ENCODE measurements around the gene NUP205. TPM values are rescaled to one million over a fixed set of nuclear protein-coding genes. Genes with fewer than 3 reads are reported as not detected.
A peak's percentile ranks its signal among the peaks of the same experiment; 100 is the strongest.

Gene NUP205
- total RNA-seq, 5 donors from 2014 or later (not counting 1 experiment from before 2014, with no cell fraction given): 52.4 to 63.0 (median 57.8) TPM

- no peaks in the 10 kb centered on the region for H3K27me3 Mint-ChIP-seq
- no CpG with 5 or more reads among the region's 1 CpG for WGBS (ENCODE audit: insufficient coverage)
- ATAC-seq (replicated peaks in 1 of 4) (no peak), DNase-seq (no peak)
- no peak overlapping the region for H3K4me3 Mint-ChIP-seq
- Histone ChIP-seq H3K36me3 (ENCODE audit: control insufficient read depth in 2 of 2, extremely low read depth in 1 of 2, insufficient read depth in 1 of 2, low read length in 1 of 2) (peaks cover 0 to 21% of the 10 kb centered on the region in 2 donors), H3K27me3 (replicated peaks in 1 of 2; ENCODE audit: control insufficient read depth in 2 of 2, extremely low read depth in 1 of 2, insufficient read depth in 2 of 2, low read length in 1 of 2) (no peaks in the 10 kb centered on the region), H3K4me3 (ENCODE audit: control insufficient read depth in 1 of 2, extremely low read depth in 1 of 2, low read length in 1 of 2) (no peak overlapping the region), H3K4me1 (ENCODE audit: control insufficient read depth in 1 of 2, extremely low read depth in 1 of 2, insufficient read depth in 2 of 2, low read length in 2 of 2) (no peaks in the 10 kb centered on the region), H3K9me3 (no peaks in the 10 kb centered on the region), H3K27ac (ENCODE audit: low read length) (no peak overlapping the region)
- H3K4me1 Mint-ChIP-seq: peaks cover 31 to 57% (median 54%) of the 10 kb centered on the region in 3 donors
- no peak overlapping the region for H3K27ac Mint-ChIP-seq
- CTCF ChIA-PET: interaction anchor here in 1 of 2 donors (1.1 kb wide), 1 partner anchor 25 kb away, joined by 3 read pairs; no protein-coding TSS in a partner anchor
- POLR2A ChIA-PET: no interaction called here
- peaks cover 44% of the 10 kb centered on the region for H3K36me3 Mint-ChIP-seq
- no peaks in the 10 kb centered on the region for H3K9me3 Mint-ChIP-seq
Measured at GRCh38 chr7:135670179-135670578, 112.5 kb downstream of the NUP205 start.

GRCh38 chr7:135672560-135673359 is 115.0 kb downstream of the NUP205 start:
- Histone ChIP-seq H3K4me1 (ENCODE audit: control insufficient read depth in 1 of 2, extremely low read depth in 1 of 2, insufficient read depth in 2 of 2, low read length in 2 of 2) (no peaks in the 10 kb centered on the region), H3K36me3 (ENCODE audit: control insufficient read depth in 2 of 2, extremely low read depth in 1 of 2, insufficient read depth in 1 of 2, low read length in 1 of 2) (peaks cover 0 to 37% of the 10 kb centered on the region in 2 donors), H3K27ac (ENCODE audit: low read length) (no peak overlapping the region), H3K9me3 (no peaks in the 10 kb centered on the region), H3K4me3 (ENCODE audit: control insufficient read depth in 1 of 2, extremely low read depth in 1 of 2, low read length in 1 of 2) (no peak overlapping the region), H3K27me3 (replicated peaks in 1 of 2; ENCODE audit: control insufficient read depth in 2 of 2, extremely low read depth in 1 of 2, insufficient read depth in 2 of 2, low read length in 1 of 2) (no peaks in the 10 kb centered on the region)
- Mint-ChIP-seq H3K4me3 (no peak overlapping the region), H3K9me3 (no peaks in the 10 kb centered on the region), H3K27ac (no peak overlapping the region), H3K27me3 (no peaks in the 10 kb centered on the region), H3K36me3 (peaks cover 48% of the 10 kb centered on the region), H3K4me1 (peaks cover 15 to 38% (median 38%) of the 10 kb centered on the region in 3 donors)
- peak in 1 of 35 experiments; percentile 44 for DNase-seq
- CTCF ChIA-PET: interaction anchor here (0.5 to 1.6 kb wide), 6 partner anchors 9 to 962 kb away, joined by 3 to 6 read pairs (median 4); partner anchors contain the start of gene STMP1 (in 1 of the 2)
- 100% methylated on average over 1 of the region's 3 CpGs for WGBS (ENCODE audit: insufficient coverage)
- peak in 1 of 4 experiments; percentile 45 for ATAC-seq (replicated peaks in 1 of 4)
- POLR2A ChIA-PET: interaction anchor here in 1 of 2 donors (0.6 to 0.9 kb wide), 3 partner anchors 9 to 287 kb away, joined by 3 to 6 read pairs (median 3); no protein-coding TSS in a partner anchor

GRCh38 chr7:135673360-135673706 is 115.6 kb downstream of the NUP205 start:
- WGBS (ENCODE audit: insufficient coverage): 100% methylated on average over 2 of the region's 6 CpGs
- no peak overlapping the region for H3K4me3 Mint-ChIP-seq
- ATAC-seq (replicated peaks in 1 of 4): no peak
- peaks cover 48% of the 10 kb centered on the region for H3K36me3 Mint-ChIP-seq
- ChIA-PET CTCF (interaction anchor here (0.5 to 1.6 kb wide), 5 partner anchors 10 to 962 kb away, joined by 3 to 5 read pairs (median 4); partner anchors contain the start of gene STMP1 (in 1 of the 2)), POLR2A (interaction anchor here in 1 of 2 donors (0.6 to 0.9 kb wide), 3 partner anchors 10 to 288 kb away, joined by 3 to 6 read pairs (median 3); no protein-coding TSS in a partner anchor)
- Histone ChIP-seq H3K4me3 (ENCODE audit: control insufficient read depth in 1 of 2, extremely low read depth in 1 of 2, low read length in 1 of 2) (no peak overlapping the region), H3K27me3 (replicated peaks in 1 of 2; ENCODE audit: control insufficient read depth in 2 of 2, extremely low read depth in 1 of 2, insufficient read depth in 2 of 2, low read length in 1 of 2) (no peaks in the 10 kb centered on the region), H3K9me3 (no peaks in the 10 kb centered on the region), H3K36me3 (ENCODE audit: control insufficient read depth in 2 of 2, extremely low read depth in 1 of 2, insufficient read depth in 1 of 2, low read length in 1 of 2) (peaks cover 0 to 41% of the 10 kb centered on the region in 2 donors), H3K4me1 (ENCODE audit: control insufficient read depth in 1 of 2, extremely low read depth in 1 of 2, insufficient read depth in 2 of 2, low read length in 2 of 2) (no peaks in the 10 kb centered on the region), H3K27ac (ENCODE audit: low read length) (no peak overlapping the region)
- no peaks in the 10 kb centered on the region for H3K9me3 Mint-ChIP-seq
- H3K27ac Mint-ChIP-seq: no peak overlapping the region
- H3K4me1 Mint-ChIP-seq: peaks cover 15 to 33% (median 33%) of the 10 kb centered on the region in 3 donors
- no peaks in the 10 kb centered on the region for H3K27me3 Mint-ChIP-seq
- no peak for DNase-seq

DNA sequence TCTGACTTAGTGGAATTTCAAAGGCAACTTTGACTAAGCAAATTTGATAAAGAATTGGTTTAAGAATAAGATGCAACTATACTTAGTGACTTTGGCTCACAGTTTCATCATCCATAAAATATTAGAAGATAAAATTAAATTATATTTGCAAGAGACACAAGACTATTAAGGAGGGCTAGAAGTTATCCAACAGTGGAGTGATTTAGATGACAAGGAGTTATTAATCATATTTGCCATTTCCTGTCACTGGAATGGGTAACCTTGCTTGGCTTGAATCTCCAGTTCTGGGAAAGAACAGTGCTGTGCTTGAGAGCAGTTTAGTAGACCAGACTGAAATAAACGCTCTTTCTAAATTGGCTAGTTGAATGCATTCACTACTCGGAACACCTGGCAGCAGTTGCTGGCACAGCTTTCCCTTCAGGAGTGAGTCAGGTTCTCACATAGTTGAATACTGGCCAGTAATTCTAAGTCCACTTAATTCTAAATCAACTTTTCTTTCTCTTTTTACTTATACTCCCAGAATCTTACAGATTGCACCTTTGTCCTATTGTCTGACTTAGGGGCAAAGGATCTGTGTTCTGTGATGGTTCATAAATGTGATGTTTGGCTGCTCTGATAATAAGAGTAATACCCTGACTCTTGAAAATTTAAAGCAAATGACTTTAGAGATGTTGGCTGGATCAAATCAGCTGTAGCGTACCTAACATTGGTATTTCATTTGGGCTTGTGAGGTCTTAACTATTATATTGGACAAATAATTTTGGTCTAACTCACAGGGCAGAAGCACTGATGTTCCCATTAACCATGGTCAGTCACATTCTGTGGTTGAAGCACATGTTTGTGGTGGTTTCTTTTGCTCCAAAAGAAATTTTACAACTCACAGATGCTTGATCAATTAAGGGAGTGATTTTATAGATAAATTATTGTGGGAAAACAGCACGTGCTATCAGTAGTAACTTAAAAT is 121.2 kb downstream of the NUP205 start:
- Mint-ChIP-seq H3K4me3 (no peak overlapping the region), H3K9me3 (no peaks in the 10 kb centered on the region), H3K36me3 (peaks cover 43% of the 10 kb centered on the region), H3K27ac (no peak overlapping the region), H3K4me1 (peaks cover 2 to 7% (median 3%) of the 10 kb centered on the region in 3 donors), H3K27me3 (no peaks in the 10 kb centered on the region)
- Histone ChIP-seq H3K27me3 (replicated peaks in 1 of 2; ENCODE audit: control insufficient read depth in 2 of 2, extremely low read depth in 1 of 2, insufficient read depth in 2 of 2, low read length in 1 of 2) (no peaks in the 10 kb centered on the region), H3K9me3 (no peaks in the 10 kb centered on the region), H3K36me3 (ENCODE audit: control insufficient read depth in 2 of 2, extremely low read depth in 1 of 2, insufficient read depth in 1 of 2, low read length in 1 of 2) (peaks cover 0 to 45% of the 10 kb centered on the region in 2 donors), H3K27ac (ENCODE audit: low read length) (no peak overlapping the region), H3K4me3 (ENCODE audit: control insufficient read depth in 1 of 2, extremely low read depth in 1 of 2, low read length in 1 of 2) (no peak overlapping the region), H3K4me1 (ENCODE audit: control insufficient read depth in 1 of 2, extremely low read depth in 1 of 2, insufficient read depth in 2 of 2, low read length in 2 of 2) (no peaks in the 10 kb centered on the region)
- 94% methylated on average over 2 of the region's 4 CpGs for WGBS (ENCODE audit: insufficient coverage)
- ChIA-PET CTCF (interaction anchor here in 1 of 2 donors (0.6 kb wide), 1 partner anchor 49 kb away, joined by 5 read pairs; no protein-coding TSS in a partner anchor), POLR2A (no interaction called here)
- no peak for ATAC-seq (replicated peaks in 1 of 4)
- DNase-seq: no peak

DNA sequence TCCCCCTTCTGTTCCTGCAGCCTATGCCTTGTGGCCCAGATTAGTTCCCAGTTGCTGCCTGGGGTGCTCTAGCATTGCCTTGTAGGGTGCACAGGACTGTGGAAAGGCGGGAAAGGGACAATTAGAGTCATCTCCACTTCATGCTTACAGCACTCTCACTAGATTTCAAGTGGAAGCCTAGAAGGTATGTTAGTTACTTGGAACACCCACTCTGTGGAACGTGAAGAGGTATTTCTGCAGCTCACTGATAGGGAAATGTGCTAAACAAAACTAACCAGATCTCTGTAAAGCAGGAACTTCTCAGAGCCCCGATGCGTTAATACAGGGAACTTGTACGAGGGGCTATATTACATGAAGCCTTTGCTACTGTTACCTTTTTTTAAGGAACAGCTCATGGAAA is 124.0 kb downstream of the NUP205 start:
- H3K36me3 ChIP-seq (ENCODE audit: control insufficient read depth in 2 of 2, extremely low read depth in 1 of 2, insufficient read depth in 1 of 2, low read length in 1 of 2): peaks cover 0 to 19% of the 10 kb centered on the region in 2 donors
- no peak overlapping the region for H3K4me3 ChIP-seq (ENCODE audit: control insufficient read depth in 1 of 2, extremely low read depth in 1 of 2, low read length in 1 of 2)
- Mint-ChIP-seq H3K27me3 (no peaks in the 10 kb centered on the region), H3K9me3 (no peaks in the 10 kb centered on the region), H3K36me3 (peaks cover 40% of the 10 kb centered on the region), H3K27ac (no peak overlapping the region), H3K4me1 (peaks cover 2 to 7% (median 3%) of the 10 kb centered on the region in 3 donors), H3K4me3 (no peak overlapping the region)
- H3K27ac ChIP-seq (ENCODE audit: low read length): no peak overlapping the region
- no peaks in the 10 kb centered on the region for H3K4me1 ChIP-seq (ENCODE audit: control insufficient read depth in 1 of 2, extremely low read depth in 1 of 2, insufficient read depth in 2 of 2, low read length in 2 of 2)
- ChIA-PET CTCF (no interaction called here), POLR2A (interaction anchor here in 1 of 2 donors (0.7 kb wide), 1 partner anchor 474 kb away, joined by 4 read pairs; no protein-coding TSS in a partner anchor)
- ATAC-seq (replicated peaks in 1 of 4) (no peak), DNase-seq (no peak)
- no peaks in the 10 kb centered on the region for H3K27me3 ChIP-seq (replicated peaks in 1 of 2; ENCODE audit: control insufficient read depth in 2 of 2, extremely low read depth in 1 of 2, insufficient read depth in 2 of 2, low read length in 1 of 2)
- WGBS (ENCODE audit: insufficient coverage): 98% methylated on average over 4 of the region's 5 CpGs
- no peaks in the 10 kb centered on the region for H3K9me3 ChIP-seq

- Histone ChIP-seq H3K36me3 (ENCODE audit: control insufficient read depth in 2 of 2, extremely low read depth in 1 of 2, insufficient read depth in 1 of 2, low read length in 1 of 2) (peaks cover 0 to 14% of the 10 kb centered on the region in 2 donors), H3K27ac (ENCODE audit: low read length) (no peak overlapping the region), H3K4me1 (ENCODE audit: control insufficient read depth in 1 of 2, extremely low read depth in 1 of 2, insufficient read depth in 2 of 2, low read length in 2 of 2) (no peaks in the 10 kb centered on the region), H3K9me3 (no peaks in the 10 kb centered on the region), H3K4me3 (ENCODE audit: control insufficient read depth in 1 of 2, extremely low read depth in 1 of 2, low read length in 1 of 2) (no peak overlapping the region), H3K27me3 (replicated peaks in 1 of 2; ENCODE audit: control insufficient read depth in 2 of 2, extremely low read depth in 1 of 2, insufficient read depth in 2 of 2, low read length in 1 of 2) (no peaks in the 10 kb centered on the region)
- ChIA-PET POLR2A (no interaction called here), CTCF (no interaction called here)
- no peaks in the 10 kb centered on the region for H3K9me3 Mint-ChIP-seq
- 100% methylated on average over 1 of the region's 3 CpGs for WGBS (ENCODE audit: insufficient coverage)
- no peak for DNase-seq
- peaks cover 40% of the 10 kb centered on the region for H3K36me3 Mint-ChIP-seq
- no peak overlapping the region for H3K4me3 Mint-ChIP-seq
- no peak for ATAC-seq (replicated peaks in 1 of 4)
- H3K27ac Mint-ChIP-seq: no peak overlapping the region
- H3K27me3 Mint-ChIP-seq: no peaks in the 10 kb centered on the region
- peaks cover 2 to 7% (median 3%) of the 10 kb centered on the region in 3 donors for H3K4me1 Mint-ChIP-seq
Measured at GRCh38 chr7:135682191-135682590, 124.5 kb downstream of the NUP205 start.

Data from T-cell (primary cell).